Amygdala (tissue), 56 donors: ENCODE results near the gene WDFY3.

Experiments used
- DNase-seq, 56 donors: peaks; one replicate each; lab custom pipeline; 2025; lab: John Stamatoyannopoulos, UW

WDFY3 gene, protein sequence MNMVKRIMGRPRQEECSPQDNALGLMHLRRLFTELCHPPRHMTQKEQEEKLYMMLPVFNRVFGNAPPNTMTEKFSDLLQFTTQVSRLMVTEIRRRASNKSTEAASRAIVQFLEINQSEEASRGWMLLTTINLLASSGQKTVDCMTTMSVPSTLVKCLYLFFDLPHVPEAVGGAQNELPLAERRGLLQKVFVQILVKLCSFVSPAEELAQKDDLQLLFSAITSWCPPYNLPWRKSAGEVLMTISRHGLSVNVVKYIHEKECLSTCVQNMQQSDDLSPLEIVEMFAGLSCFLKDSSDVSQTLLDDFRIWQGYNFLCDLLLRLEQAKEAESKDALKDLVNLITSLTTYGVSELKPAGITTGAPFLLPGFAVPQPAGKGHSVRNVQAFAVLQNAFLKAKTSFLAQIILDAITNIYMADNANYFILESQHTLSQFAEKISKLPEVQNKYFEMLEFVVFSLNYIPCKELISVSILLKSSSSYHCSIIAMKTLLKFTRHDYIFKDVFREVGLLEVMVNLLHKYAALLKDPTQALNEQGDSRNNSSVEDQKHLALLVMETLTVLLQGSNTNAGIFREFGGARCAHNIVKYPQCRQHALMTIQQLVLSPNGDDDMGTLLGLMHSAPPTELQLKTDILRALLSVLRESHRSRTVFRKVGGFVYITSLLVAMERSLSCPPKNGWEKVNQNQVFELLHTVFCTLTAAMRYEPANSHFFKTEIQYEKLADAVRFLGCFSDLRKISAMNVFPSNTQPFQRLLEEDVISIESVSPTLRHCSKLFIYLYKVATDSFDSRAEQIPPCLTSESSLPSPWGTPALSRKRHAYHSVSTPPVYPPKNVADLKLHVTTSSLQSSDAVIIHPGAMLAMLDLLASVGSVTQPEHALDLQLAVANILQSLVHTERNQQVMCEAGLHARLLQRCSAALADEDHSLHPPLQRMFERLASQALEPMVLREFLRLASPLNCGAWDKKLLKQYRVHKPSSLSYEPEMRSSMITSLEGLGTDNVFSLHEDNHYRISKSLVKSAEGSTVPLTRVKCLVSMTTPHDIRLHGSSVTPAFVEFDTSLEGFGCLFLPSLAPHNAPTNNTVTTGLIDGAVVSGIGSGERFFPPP (N-terminal part only)

DNA sequence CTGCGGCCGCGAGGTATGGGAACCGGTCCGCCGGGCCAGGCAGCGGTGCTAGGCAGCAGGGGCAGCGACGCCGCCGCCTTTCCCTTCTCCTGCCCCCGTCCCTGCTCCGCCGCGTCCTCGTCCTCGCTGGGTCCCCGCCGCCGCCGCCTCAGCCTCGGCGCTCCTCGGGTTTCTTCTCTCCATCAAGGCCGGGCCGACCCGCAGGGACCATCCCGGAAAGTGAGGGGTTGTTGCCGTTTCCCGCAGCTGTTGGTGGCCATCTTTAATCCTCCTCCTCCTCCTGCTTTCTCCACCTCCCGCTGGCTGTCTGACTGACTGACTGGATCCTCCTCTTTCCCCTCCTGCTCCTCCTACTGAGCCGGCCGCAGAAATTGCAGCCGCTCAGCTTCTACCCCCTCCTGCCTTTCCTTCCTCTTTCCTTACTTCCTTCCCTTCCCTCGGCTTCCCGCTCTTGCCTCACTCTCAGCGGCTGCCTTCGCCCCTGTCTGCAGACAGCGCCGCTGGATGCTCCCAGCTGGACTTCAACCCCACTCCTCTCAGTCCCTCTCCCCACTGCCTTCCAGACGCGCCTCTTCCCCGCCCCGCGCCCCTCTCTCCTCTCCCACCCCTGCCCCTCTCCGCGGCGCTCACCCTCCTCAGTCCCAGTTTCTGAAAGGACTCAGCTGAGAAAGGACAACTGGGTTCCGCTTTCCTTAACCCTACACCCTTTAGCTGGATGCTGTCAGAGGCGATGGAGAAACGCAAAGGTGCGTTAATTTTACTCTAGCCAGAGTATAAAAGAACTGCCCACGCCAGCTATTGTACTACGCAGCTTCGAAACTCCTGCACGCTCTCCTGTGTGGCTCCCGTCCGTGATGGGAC, at the start of gene WDFY3:
TSS of gene WDFY3 (minus strand) at position 309 of the 861 bp plus-strand sequence. CDS start 106,099 bp downstream, outside the sequence.
- DNase-seq: peak; percentile 32 to 92 (median 78)

DNA sequence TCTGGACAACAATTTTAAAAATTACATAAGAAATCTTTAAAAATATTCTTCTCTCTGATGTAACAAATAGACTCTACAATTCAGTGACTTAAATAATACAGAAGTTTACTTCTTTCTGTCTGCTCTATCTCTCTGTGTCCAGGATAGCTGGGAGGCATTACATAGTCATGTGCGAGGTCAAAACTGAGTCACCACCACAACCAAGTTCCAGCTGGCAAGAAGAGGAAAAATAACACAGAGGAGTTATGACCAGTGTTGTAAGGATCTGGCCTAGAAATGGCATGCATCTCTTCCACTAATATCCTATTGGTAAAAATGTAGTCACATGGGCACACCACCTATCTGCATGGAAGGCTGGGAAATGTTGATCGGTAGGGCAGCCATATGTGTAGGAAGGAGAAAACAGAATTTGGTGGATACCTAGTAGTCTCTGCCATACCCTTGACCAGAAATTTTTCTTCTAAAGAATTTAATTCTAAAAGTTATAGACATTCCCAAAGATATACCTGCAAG, 39.4 kb upstream of the WDFY3 start:
- no peak for DNase-seq

DNA sequence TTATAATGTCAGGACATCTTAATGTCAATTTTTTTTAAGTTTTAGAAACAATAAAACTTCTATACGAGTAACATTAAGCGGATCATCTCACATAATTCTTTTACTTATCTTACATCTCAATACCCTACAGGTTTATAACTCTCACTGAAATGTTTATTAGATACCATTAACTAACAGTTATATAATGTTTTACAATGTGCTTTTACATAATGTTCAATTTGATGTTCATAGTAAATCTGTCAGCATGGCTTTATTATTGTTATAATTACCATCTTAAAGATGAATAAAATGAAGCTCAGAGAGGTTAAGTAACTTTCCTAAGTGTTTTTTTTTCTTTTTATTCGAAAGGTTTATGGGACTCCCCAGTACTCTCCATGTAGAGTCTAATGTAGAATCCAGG, 33.9 kb upstream of the WDFY3 start:
- DNase-seq: no peak

DNA sequence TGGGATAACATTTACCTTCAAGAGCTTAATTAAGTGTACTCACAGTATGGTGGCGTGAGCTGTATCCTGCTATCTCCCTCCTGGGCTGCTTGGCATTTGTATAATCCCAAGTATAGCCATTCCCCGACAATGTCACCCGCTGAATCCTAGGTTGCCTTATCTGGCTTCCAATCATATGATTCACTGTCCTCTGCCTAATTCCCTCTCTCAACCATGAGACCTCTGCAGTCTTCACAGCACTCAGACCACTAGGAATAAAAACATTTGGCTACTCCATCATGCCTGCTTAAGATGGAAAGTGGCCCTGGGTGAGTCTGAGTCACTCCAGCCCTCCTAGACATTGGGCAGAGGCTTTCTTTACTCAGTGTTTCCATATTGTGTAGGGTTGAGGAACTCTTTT, 28.9 kb upstream of the WDFY3 start:
- DNase-seq: no peak

DNA sequence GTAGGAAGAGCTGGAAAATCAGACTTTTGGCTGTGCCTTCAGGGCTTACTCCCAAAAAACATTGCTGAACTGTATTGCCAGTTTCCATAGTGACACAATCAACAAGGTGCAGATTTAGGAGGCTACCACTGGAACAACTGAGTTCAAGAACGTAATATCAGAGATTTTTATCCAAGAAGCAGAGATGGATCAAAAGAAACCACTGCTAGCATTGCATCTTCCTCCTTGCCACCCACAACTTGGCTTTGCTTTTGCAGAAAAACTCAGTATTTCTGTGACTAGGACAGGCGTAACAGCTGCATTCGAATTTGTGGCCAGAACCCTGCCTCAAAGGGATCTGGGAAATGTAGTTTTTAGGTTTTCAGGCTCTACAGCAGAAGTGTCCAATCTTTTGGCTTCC, 27.8 kb upstream of the WDFY3 start:
- peak in 1 of 56 donors; percentile 3 for DNase-seq

DNA sequence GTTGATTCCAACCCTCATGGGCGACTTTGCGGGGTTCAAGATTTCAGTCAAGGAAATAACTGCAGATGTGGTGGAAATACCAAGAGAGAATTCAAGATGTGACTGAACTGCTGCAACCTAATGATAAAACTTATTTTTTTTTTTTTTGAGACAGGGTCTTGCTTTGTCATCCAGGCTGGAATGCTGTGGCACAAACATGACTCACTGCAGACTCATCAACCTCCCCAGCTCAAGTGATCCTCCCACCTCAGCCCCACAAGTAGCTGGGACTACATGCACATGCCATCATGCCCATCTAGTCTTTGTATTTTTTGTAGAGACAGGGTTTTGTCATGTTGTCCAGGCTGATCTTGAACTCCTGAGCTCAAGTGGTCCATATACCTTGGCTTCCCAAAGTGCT, 19.5 kb upstream of the WDFY3 start:
- no peak for DNase-seq

DNA sequence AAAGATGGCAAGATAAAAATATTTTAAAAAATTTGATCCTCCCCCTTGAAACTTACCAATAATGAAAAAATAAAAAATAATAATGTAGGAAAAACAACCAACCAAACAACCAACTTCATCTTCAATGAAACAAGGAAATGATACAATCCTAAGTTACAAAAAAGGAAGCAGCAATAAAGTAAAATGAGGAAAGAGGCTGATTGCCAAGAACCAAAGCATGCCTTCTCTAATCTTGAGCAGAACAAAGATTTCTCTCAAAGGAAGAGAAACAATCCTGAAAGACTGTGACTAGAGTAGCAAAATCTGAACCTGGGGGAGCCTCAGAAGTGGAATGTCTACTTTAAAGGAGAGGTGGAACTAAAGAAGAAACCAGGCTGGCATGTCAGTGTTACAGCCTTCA, 10.9 kb upstream of the WDFY3 start:
- DNase-seq: no peak

DNA sequence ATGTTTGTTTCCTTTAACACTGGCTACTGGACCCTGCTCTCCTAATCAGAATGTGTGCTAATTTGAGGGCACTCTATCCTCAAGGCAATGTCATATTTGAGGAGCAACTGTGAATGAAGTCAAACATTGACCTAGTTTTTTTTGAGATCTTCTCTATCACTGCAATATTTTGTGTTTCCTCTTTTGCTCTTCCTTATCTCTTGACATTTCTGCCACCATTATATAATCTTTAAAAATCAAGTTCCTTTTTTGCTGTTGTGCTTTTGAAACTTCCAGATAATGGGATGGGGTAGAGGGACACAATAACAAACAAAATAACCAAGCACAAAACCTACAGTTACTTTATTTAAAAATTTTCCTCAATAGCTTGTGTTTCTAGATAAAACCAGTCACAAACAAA, 7.4 kb upstream of the WDFY3 start:
- no peak for DNase-seq

DNA sequence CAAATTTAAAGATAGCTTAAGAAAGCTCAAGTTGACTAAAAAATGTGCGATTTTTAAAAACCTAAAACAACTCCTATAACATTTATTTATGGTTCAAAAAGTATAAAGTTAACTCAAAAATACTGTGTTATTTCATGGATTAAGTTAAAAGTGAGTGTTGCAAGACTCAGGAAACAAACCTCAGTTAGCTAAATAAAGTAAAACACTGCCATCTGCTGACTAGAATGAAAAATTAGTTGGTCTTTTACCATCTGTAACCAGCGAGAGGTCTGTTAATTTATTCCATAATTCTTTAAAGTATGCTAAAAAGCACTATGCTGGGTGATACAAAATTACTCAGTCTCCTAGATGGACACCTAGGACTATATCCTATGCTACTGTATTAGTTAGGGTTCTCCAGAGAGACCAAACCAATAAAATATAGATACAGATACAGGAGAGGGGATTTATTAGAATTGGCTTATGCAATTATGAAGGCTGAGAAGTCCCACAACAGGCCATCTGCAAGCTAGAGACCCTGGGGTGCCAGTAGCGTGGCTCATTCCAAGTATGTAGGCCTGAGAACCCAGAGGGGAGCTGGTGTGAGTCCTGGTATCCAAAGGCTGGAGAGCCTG, 4.9 kb upstream of the WDFY3 start:
- peak in 1 of 56 donors; percentile 54 for DNase-seq

DNA sequence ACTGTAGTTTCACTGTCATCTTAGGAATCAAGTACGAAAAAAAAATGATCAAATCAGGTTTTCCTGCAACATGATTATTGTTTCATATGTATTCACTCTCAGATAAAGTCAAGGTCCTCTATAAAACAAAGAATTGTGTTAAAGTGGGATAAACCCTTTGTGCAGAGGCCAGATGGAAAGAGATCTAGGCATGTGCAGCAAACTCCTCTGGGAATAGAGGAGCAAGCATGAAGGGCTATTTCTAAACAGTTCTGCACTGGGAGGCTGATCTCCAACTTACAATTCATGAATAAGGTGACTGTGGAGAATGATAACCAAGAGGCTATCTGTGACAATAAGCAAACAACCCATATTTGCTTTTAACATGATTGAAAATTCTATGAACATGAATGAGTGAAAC, 2.4 kb upstream of the WDFY3 start:
- DNase-seq: no peak

DNA sequence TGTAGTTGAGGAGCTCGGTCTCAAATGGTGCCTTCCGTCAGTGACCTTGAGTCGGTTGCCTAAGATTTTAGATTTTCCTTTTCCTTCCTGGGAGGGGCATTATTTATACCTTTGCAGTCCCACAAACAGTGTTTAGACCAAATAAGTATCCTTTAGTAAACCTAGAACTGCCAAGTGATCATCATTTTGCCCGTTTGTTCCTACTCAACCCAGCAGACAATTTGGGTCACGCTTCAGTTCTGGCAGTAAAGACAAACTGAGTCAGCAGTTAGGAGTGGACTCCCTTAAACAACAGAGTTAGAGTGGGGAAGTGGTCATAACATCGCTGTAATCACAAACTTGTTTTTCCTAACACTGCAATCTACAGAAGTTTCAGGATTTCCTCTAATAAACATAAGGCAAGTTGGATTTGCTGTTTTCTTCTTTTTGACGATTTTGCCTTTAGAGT, 777 bp upstream of the WDFY3 start:
- DNase-seq: peak in 7 of 56 donors; percentile 10 to 64 (median 42)

DNA sequence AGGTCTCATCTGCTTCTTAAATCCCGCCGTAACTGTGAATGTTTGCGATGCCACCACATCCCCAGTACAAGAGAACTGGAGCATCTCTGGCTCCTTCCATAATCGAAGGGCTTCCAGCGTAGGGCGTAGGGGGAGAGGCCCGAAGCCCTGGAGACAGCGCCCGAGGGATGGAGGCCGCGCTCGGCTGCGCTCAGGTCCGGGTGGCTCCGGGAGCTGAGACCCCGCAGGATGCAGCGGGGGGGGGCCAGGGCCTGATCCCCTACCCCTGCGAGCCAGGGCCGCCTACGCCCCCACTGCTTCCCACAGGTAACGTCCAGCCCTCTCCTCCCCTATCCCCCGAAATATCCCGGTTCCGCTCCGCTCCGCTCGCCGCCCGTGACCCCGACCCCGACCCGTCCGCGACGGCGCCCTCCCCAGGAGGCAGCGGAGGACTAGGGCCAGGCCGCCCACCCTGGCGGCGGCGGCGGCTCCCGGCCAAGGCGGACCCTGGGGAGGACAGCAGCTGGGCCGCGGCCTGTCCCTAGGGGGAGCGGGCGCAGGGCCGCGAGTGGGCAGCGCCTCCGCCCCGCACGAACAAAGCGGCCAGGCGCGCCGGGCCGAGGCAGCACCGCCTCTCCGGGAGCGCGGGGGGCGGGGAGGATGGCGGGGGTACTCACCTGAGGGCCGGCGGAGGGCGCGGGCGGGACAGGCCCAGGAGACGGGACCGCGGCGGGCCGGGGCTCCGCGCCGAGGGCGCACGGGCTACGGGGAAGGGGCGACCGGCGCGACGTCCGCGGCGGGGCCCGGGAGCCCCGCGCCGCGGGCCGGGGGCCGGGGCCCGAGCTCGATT, 723 bp downstream of the WDFY3 start:
- peak in 43 of 56 donors; percentile 2 to 78 (median 42) for DNase-seq

DNA sequence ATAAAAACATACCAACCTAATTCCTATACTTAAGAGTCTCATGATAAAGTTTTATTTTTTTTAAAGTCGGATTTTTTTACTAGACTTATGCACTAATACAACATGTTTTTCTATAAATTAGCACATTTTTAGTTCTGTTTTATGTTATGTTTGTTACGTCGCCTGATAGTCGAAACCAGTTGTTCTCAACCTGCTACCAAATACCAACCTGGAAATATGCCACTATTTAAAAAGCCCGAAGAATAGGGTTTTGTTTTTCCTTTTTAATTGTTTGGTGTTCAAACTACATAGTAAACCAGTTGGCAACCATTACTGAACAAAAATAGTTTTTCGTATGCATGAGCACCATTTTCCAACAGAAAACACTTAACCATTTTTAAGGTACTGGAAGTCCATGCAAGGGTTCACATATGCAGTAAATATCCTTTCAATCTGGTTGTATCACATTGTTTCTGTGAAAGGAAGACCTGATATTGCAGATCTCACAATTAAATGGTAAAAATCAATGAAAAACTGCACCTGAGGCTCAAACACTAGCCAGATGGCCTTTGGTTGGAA, 1.4 kb downstream of the WDFY3 start:
- no peak for DNase-seq

DNA sequence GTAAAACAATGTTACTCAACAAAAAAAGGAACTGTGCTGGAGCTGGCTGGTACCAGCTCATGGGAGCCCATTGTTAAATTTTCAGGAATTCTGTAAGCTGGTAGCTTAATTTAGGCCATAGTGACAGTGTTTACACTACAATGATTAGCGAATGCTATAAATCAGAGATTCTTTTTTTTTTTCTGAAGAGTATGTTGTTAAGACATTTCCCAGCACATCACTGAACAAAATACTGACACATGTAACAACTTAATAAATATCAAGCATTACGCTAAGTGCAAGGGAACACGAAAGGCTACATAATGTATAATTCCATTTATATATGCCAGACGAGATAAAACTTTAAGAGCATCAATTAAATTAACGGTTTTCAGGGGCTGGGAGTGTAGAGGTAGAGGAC, 4.4 kb downstream of the WDFY3 start:
- no peak for DNase-seq

DNA sequence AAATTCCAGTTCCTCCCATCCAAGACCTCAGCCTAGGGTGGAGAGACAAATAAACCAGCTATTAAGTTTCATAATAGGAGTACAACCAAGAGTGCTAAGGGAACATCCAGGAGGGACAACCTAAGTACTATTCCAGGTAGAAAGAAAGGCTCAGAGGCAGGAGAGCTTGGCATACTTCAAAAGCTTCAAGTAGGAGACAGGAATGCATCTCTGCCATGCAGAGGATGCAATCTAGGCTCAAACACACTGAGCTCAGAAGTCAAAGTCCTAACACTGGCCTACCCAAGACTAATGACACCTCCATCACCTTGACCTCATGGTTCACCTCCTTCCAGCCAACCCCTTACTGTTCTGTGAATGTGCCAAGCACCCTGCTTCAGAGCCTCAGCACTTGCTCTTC, 8.1 kb downstream of the WDFY3 start:
- no peak for DNase-seq

DNA sequence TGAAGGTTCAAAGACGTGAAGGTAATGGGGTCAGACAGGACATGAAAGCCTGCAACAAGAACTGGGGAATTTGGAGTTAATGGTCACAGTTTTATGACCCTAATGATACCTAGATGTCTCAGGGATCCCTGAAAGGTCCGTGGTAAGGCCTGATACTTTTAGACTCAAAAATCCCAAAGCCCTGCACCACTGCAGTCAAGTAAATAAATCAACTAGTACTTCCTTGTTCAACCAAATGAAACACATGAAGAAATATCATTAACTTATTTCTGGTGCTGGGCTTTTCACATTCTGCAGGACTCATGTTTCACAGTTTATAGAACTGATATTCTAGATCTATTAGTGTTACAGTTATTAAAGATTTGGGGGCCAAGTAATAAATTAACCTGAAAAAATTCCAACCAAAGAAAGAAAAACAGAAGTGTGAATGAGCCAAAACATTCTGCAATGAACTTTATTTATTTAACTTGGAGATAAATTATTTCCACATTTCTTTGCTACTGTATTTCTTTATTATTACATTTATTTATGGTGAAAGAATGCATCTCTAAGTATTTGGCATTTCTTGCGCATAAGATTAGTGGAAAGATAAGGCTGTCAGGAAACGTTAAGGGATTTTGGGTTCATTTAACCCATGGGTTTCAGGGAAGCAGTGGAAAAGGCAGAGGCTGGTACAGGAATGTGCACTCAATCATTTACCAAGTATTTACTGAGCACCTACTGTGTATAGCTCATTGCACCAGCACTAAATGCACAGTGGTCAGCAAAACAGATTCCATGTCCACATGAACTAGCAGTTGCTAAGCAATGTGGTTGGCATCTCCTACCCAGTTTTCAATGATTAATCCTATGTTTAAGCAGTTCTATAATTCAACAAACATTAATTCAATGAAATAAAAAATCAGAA, 8.7 kb downstream of the WDFY3 start:
- no peak for DNase-seq

DNA sequence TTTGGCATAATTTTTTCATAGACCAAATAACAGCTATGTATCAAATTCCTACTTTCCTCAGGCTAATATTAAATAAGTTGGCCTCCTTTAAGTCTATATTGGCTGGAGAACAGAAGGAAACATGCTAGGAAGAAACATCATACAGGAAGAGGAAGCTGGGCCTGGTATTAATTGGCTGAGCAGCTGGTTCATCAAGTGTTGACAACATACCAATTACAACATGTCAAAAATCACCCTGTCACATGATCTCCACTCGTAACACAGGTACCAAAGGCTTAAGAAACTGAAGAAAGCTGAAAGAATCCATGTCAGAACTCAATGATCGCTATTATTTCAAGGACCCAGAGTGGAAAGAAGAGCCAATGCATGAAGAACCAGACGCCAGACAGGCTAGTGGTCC, 10.5 kb downstream of the WDFY3 start:
- DNase-seq: no peak
